Activated CD4-positive, CD25-positive, alpha-beta regulatory T cell treated with anti-CD3 and anti-CD28 coated beads, Interleukin-2, amount 50 U/mL, for 16 hours (primary cell): ENCODE measurements around the gene POU3F1.

Source experiments
- DNase-seq: peaks from one replicate; pipeline ENCODE4 v3.0.0-alpha.2; 2020; ENCODE audit warnings: low read depth, low spot score

POU3F1 gene

GRCh38 chr1:38073534-38074301 lies 27.1 kb upstream of the POU3F1 start:
- no peak for DNase-seq

- no peak for DNase-seq
Measured at GRCh38 chr1:38072858-38073257, 26.3 kb upstream of the POU3F1 start.

- DNase-seq = no peak
Measured at GRCh38 chr1:38071312-38072256, 25.0 kb upstream of the POU3F1 start.

GRCh38 chr1:38068980-38069340 lies 22.4 kb upstream of the POU3F1 start:
- DNase-seq = no peak

DNA sequence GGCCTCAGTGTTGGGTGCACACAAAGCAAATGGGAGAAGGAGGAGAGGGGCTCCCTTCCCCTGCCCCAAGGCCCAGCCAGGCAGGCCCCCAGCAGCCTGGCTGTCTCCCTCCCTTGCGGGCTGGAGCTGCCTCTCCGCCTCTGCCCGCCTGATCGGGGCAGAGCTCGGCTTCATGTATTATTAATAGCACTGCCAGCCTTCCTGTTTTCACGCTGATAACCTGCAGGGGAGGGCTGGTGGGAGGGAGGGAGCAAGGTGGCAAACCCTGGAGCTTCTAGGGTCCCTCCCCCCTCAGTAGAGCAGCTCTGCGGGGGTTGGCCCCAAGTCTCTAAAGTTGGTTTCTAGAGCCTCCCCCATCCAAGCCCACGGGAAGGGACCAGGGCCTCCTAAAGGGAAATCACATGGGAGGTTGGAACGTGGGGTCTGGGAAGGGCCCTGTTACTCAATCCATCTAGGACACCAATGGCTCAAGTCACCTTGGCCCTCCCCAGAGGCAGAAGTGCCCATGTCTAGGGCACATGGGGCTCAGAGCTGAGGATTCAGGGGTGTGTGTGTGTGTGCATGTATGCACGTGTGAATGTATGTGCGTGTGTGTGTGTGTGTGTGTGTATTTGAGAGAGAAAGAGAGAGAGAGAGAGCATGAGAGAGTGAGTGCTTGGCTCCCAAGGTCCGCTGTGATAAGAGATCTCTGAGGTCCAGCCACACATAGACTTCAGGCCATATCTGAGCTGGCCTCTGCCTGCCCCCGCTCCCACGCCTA lies 21.8 kb upstream of the POU3F1 start:
- no peak for DNase-seq

GRCh38 chr1:38064197-38064903 lies 17.8 kb upstream of the POU3F1 start:
- DNase-seq = no peak

DNA sequence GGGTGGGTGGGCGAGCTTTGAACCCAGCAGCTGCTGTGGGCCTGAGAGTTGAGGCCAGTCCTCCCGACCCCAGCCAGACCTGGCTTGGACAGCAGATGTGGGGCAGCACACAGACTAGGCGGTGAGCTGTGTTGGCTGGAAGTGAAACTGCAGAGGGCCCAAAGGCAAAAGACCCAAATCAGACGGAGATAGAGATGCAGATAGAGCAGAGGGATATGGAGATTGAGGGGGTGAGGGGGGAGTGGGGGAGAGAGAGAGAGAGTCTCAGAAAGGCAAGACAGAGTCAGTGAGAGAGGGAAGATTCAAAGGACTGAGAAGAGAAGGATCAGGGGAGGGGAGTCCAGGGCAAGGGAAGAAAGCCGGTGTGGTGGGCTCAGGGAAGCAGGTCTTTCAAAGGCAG lies 17.0 kb upstream of the POU3F1 start:
- no peak for DNase-seq

GRCh38 chr1:38062361-38063288 lies 16.0 kb upstream of the POU3F1 start:
- no peak for DNase-seq

- DNase-seq = no peak
Measured at GRCh38 chr1:38061883-38062328, 15.3 kb upstream of the POU3F1 start.

DNA sequence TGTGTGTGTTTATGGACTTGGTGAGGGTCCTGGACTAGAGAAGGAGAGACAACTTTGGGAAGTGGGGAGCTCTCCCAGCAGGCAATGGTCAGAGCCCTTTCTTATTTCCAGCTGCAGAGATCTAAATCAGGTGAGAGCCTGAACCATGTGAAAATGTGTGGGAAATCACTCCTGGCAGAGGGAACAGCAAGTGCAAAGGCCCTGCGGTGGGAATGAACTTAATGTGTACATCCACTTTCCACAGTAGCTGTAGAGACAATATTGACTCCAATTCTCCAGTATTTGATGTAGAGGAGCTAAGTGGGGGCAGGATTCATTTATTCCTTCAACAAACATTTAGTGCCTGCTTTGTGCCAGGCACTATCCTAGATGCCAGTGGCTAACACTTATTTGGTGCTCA lies 14.7 kb upstream of the POU3F1 start:
- no peak for DNase-seq

DNA sequence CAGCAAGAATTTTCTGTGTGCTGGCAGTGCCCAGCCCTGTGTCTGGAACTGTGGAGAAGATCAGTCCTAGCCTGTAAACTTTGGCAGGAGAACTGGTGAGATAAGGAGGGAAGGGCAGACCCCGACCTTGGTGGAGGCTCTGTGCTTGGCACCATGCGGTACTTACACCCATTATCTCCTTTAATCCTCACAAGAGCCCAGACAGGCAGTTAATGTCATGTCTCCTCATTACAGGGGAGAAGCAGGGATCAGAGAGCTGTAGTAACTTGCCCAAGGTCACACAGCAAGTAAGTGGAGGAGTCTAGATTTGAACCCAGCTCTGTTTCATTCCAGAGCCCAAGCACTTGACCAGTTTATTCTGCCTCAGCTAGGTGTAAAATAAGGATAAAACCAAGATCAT lies 13.9 kb upstream of the POU3F1 start:
- DNase-seq = no peak

GRCh38 chr1:38059635-38060250 lies 13.2 kb upstream of the POU3F1 start:
- no peak for DNase-seq

- no peak for DNase-seq
Measured at GRCh38 chr1:38055965-38056364, 9.4 kb upstream of the POU3F1 start.

- DNase-seq = no peak
Measured at GRCh38 chr1:38055398-38055797, 8.8 kb upstream of the POU3F1 start.

- DNase-seq = no peak
Measured at GRCh38 chr1:38053416-38054091, 7.0 kb upstream of the POU3F1 start.

GRCh38 chr1:38052750-38053415 lies 6.3 kb upstream of the POU3F1 start:
- DNase-seq = no peak

DNA sequence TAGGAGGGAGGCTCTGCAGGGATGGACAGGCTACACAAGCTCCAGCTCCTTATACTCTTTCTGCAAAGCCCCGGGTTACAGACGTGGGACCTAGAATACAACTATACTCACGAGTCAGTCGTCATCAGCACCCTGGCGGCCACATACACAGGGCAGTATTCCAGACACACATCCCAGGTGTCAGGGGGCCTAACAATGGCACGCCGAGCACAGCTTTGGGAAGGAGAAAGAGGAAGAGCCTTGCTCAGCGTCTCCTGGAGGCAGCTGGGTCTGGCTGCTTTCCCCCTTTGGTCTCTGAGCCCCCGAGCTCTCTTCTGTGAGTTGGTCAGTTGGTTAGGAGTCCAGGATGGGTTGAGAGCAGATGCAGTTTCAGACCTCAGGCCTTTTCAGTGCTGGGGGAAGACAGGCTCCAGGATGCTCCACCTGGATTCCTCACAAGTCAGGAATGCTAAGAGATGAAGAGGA lies 4.5 kb upstream of the POU3F1 start:
- DNase-seq = no peak

DNA sequence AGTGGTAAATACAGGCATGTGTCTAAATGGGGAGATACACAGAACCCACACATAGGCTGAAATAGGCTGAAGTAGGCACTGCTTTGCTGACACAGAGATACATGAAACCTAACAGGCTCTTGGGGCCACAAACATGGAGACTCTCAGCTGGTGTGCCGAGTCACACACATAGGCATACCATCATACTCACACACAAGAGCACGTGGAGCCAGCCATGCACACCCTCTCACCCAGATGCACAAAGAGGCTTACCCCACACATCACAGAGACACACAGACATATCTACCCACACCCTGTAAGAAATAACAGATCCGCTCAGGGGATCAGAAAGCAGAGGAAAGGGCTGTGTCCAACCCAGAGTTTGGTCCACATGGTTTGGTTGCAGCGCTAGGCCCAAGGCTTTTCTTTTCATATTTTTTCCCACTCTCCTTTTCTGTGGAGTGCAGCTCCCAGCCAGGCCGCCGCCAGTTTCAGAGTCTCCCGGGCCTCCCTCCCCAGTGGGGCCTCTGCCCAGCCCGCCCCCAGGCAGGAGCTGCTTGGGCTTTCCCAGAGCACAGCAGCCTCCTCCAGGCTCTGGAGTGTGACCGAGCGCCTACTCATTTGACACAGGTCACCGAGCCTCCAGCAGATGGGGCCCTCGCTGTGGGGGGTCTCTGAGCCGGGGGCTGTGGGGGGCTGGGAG lies 3.9 kb upstream of the POU3F1 start:
- no peak for DNase-seq
